Measurements from ENCODE around the gene CBY2.
"Not testable (repeated sequence)": the region's sequence is repeated elsewhere in the genome, so short reads cannot be mapped to it uniquely, and the experiment has no call there.

Gene CBY2

GRCh38 chr13:45702088-45702487 lies at the start of gene CBY2:
Gene CBY2, plus strand, starts transcription at chr13:45702320. Its CDS starts 71 bp downstream, at chr13:45702391.
- DNase-seq (ENCODE audit: low read depth): no peak

- no peak for DNase-seq (ENCODE audit: low read depth)
These were observed 47.3 kb upstream of the CBY2 start for GRCh38 chr13:45654633-45655349.

GRCh38 chr13:45658586-45659235 lies 43.4 kb upstream of the CBY2 start:
- DNase-seq (ENCODE audit: low read depth): no peak

GRCh38 chr13:45659536-45659935 lies 42.6 kb upstream of the CBY2 start:
- DNase-seq (ENCODE audit: low read depth): no peak

- not testable (repeated sequence) for DNase-seq (ENCODE audit: low read depth)
These were observed 41.7 kb upstream of the CBY2 start for GRCh38 chr13:45660458-45660857.

- DNase-seq (ENCODE audit: low read depth): no peak
These were observed 40.0 kb upstream of the CBY2 start for GRCh38 chr13:45662162-45662561.

GRCh38 chr13:45662903-45663302 lies 39.2 kb upstream of the CBY2 start:
- DNase-seq (ENCODE audit: low read depth): not testable (repeated sequence)

GRCh38 chr13:45669626-45670025 lies 32.5 kb upstream of the CBY2 start:
- not testable (repeated sequence) for DNase-seq (ENCODE audit: low read depth)

- no peak for DNase-seq (ENCODE audit: low read depth)
These were observed 31.8 kb upstream of the CBY2 start for GRCh38 chr13:45670189-45670885.

GRCh38 chr13:45674908-45675307 lies 27.2 kb upstream of the CBY2 start:
- DNase-seq (ENCODE audit: low read depth): no peak

- no peak for DNase-seq (ENCODE audit: low read depth)
These were observed 23.8 kb upstream of the CBY2 start for GRCh38 chr13:45678282-45678681.

GRCh38 chr13:45681113-45681512 lies 21.0 kb upstream of the CBY2 start:
- DNase-seq (ENCODE audit: low read depth): no peak

GRCh38 chr13:45682494-45683008 lies 19.6 kb upstream of the CBY2 start:
- no peak for DNase-seq (ENCODE audit: low read depth)

- DNase-seq (ENCODE audit: low read depth): no peak
These were observed 18.4 kb upstream of the CBY2 start for GRCh38 chr13:45683701-45684100.

- DNase-seq (ENCODE audit: low read depth): no peak
These were observed 13.5 kb upstream of the CBY2 start for GRCh38 chr13:45688577-45688976.

- DNase-seq (ENCODE audit: low read depth): no peak
These were observed 11.5 kb upstream of the CBY2 start for GRCh38 chr13:45690636-45691035.

- no peak for DNase-seq (ENCODE audit: low read depth)
These were observed 10.9 kb upstream of the CBY2 start for GRCh38 chr13:45691251-45691650.

- DNase-seq (ENCODE audit: low read depth): no peak
These were observed 10.5 kb upstream of the CBY2 start for GRCh38 chr13:45691667-45692066.

- no peak for DNase-seq (ENCODE audit: low read depth)
These were observed 6.9 kb upstream of the CBY2 start for GRCh38 chr13:45695198-45695730.

GRCh38 chr13:45696610-45697226 lies 5.4 kb upstream of the CBY2 start:
- DNase-seq (ENCODE audit: low read depth): no peak

- no peak for DNase-seq (ENCODE audit: low read depth)
These were observed 884 bp upstream of the CBY2 start for GRCh38 chr13:45700971-45701900.
